HEK293T (cell line): ENCODE data around the gene NDUFA13.

Experiments
- ARNT ChIP-seq: fragments of 450-650 bp; IDR thresholded peaks from 2 replicates; pipeline ENCODE4 v1.6.1; 2017; ENCODE audit warnings: mild to moderate bottlenecking
- BHLHE40 ChIP-seq: fragments of 450-650 bp; IDR thresholded peaks from 2 replicates; pipeline ENCODE4 v1.6.1; 2016; ENCODE audit warnings: mild to moderate bottlenecking, moderate library complexity, borderline replicate concordance
- CTBP1 ChIP-seq: fragments of 450-650 bp; IDR thresholded peaks from 2 replicates; pipeline ENCODE4 v1.6.1; 2016; ENCODE audit warnings: borderline replicate concordance
- ELF4 ChIP-seq: fragments of 450-650 bp; IDR thresholded peaks from 2 replicates; pipeline ENCODE4 v1.6.1; 2017; ENCODE audit warnings: antibody characterized with exemption
- FOXK2 ChIP-seq: fragments of 450-650 bp; IDR thresholded peaks from 2 replicates; pipeline ENCODE4 v1.6.1; 2016; ENCODE audit warnings: mild to moderate bottlenecking
- FOXM1 ChIP-seq: fragments of 450-650 bp; IDR thresholded peaks from 2 replicates; pipeline ENCODE4 v1.6.1; 2017; ENCODE audit warnings: mild to moderate bottlenecking, borderline replicate concordance
- HDGF ChIP-seq: fragments of 450-650 bp; IDR thresholded peaks from 2 replicates; pipeline ENCODE4 v1.6.1; 2017; ENCODE audit warnings: antibody characterized with exemption, borderline replicate concordance
- L3MBTL2 ChIP-seq: fragments of 450-650 bp; conservative IDR thresholded peaks from 2 replicates; pipeline ENCODE4 v1.6.1; 2016; ENCODE audit warnings: mild to moderate bottlenecking
- PKNOX1 ChIP-seq: fragments of 450-650 bp; IDR thresholded peaks from 2 replicates; pipeline ENCODE4 v1.6.1; 2016
- SP1 ChIP-seq: fragments of 450-650 bp; IDR thresholded peaks from 2 replicates; pipeline ENCODE4 v1.6.1; 2017
- SUZ12 ChIP-seq: fragments of 450-650 bp; IDR thresholded peaks from 2 replicates; pipeline ENCODE4 v1.6.1; 2016; ENCODE audit warnings: mild to moderate bottlenecking
- TARDBP ChIP-seq: fragments of 450-650 bp; IDR thresholded peaks from 2 replicates; pipeline ENCODE4 v1.6.1; 2016
- ZNF384 ChIP-seq: fragments of 450-650 bp; IDR thresholded peaks from 2 replicates; pipeline ENCODE4 v1.6.1; 2016

DNA sequence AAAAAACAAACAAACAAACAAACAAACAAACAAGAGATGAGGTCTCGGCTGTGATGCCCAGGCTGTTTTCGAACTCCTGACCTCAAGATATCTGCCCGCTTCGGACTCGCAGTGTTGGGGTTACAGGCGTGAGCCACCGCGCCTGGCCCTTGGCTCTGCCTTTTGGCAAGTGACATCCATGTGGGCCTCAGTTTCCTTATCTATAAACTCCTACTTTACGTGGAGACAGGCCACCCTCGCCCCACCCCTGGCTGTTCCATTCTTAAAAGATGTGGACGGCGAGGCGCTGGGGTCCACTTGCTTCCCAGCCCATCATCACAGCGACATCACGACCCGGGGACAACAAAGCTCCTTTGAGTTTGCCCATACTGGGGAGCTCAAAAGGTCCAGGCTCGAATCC is 2.3 kb upstream of the NDUFA13 start:
- TF ChIP-seq ARNT, result no peak
- no peak for TF ChIP-seq BHLHE40
- no peak for TF ChIP-seq PKNOX1
- no peak for TF ChIP-seq SP1
- TF ChIP-seq HDGF, result no peak
- TF ChIP-seq FOXM1, result no peak
- no peak for TF ChIP-seq SUZ12
- TF ChIP-seq CTBP1, result no peak
- TF ChIP-seq TARDBP, result no peak
- no peak for TF ChIP-seq ZNF384
- no peak for TF ChIP-seq L3MBTL2
- TF ChIP-seq ELF4, result no peak
- TF ChIP-seq FOXK2, result no peak
